ENCODE data around the gene TMEM131. TPM values are rescaled to one million over a fixed set of nuclear protein-coding genes. Genes with fewer than 3 reads are reported as not detected.

The TMEM131 gene
- total RNA-seq, 1 donor from 2014 or later, result 41.3 TPM

- Mint-ChIP-seq H3K9me3 (no peaks in the 10 kb centered on the region), H3K27me3 (no peaks in the 10 kb centered on the region), H3K4me1 (ENCODE audit: unreplicated experiment) (peaks cover 9% of the 10 kb centered on the region), H3K36me3 (no peaks in the 10 kb centered on the region), H3K4me3 (no peak overlapping the region), H3K27ac (no peak overlapping the region)
- no peak for TF ChIP-seq CTCF (conservative IDR thresholded peaks at IDR 0.05)
- DNase-seq (ENCODE audit: extremely low spot score, unreplicated experiment), result no peak
Observed at GRCh38 chr2:97999536-97999935, 3.8 kb upstream of the TMEM131 start.

- Mint-ChIP-seq H3K27ac (peak overlapping the region; percentile 56), H3K4me3 (no peak overlapping the region), H3K27me3 (no peaks in the 10 kb centered on the region), H3K9me3 (no peaks in the 10 kb centered on the region), H3K36me3 (no peaks in the 10 kb centered on the region), H3K4me1 (ENCODE audit: unreplicated experiment) (peaks cover 15% of the 10 kb centered on the region)
- no peak for DNase-seq (ENCODE audit: extremely low spot score, unreplicated experiment)
- TF ChIP-seq CTCF (conservative IDR thresholded peaks at IDR 0.05), result no peak
Observed at GRCh38 chr2:97998431-97999005, 2.8 kb upstream of the TMEM131 start.

DNA sequence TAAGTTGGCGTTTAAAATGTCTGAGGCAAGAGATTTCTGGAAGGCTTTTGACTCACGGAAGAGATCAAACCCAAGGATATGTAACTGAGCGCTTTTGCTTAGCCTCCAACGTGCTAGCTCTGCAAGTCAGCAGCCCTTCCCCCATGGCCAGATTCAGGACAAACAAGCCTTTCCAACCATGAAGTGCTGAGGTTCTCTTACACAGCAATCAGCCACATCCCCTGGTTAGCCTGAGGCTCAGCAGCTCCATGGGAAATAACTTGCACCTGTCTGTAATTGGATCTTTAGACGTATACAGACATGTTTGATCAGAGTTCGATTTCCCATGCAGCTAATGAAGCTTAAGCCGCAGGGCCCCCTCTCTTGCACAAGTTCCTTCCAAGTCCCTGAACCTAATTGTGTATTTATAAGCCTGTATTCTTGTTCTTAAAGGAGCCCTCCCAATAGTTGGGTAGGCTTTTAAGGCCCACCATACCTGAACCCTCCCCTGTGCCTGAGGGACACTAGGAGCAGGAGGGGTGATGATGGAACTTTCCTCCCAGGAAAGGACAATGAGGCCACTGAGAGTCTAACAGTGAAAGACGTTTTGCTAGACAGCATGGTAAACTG, 2.1 kb upstream of the TMEM131 start:
- Mint-ChIP-seq H3K9me3 (no peaks in the 10 kb centered on the region), H3K27ac (peak overlapping the region; percentile 56), H3K4me1 (ENCODE audit: unreplicated experiment) (peaks cover 21% of the 10 kb centered on the region), H3K4me3 (peak overlapping the region; percentile 69), H3K36me3 (no peaks in the 10 kb centered on the region), H3K27me3 (no peaks in the 10 kb centered on the region)
- no peak for TF ChIP-seq CTCF (conservative IDR thresholded peaks at IDR 0.05)
- no peak for DNase-seq (ENCODE audit: extremely low spot score, unreplicated experiment)

GRCh38 chr2:97996679-97997078, 931 bp upstream of the TMEM131 start:
- no peak for TF ChIP-seq CTCF (conservative IDR thresholded peaks at IDR 0.05)
- Mint-ChIP-seq H3K9me3 (no peaks in the 10 kb centered on the region), H3K4me1 (ENCODE audit: unreplicated experiment) (peaks cover 30% of the 10 kb centered on the region), H3K27ac (peak overlapping the region; percentile 85), H3K36me3 (no peaks in the 10 kb centered on the region), H3K4me3 (peak overlapping the region; percentile 89), H3K27me3 (no peaks in the 10 kb centered on the region)
- DNase-seq (ENCODE audit: extremely low spot score, unreplicated experiment), result no peak

DNA sequence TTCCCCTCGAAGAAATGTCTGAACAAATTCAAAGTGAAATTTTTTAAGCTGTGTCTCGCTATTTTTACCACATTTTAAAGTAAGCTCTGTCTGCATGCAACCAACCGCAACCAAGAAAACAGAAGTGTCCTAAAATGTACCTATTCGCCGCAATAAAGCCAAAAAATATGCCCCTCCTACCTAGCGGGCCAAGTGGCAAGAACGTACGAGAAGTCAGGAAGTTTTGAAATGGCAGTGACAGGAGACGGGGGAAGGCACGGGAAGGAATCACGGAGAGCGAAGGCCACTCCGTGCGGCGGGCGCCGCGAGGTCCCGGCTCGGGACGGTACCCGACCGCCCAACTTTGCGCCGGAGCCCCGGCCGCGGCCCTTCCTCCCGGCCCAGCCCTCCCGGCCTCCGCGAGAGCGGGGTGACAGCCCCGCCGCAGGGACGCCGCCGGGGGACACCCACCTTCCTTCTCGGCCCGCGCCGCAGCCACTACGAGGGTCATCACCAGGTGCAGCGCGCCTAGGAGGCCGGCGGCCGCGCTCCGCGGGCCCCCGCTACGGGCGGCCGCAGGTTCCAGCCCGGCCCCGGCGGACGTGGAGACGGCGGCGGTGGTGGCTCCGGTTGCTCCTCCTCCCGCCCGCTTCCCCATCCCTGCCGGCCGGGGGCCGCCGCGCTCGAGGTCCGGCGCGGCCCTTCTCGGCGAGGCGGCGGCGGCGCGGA, 568 bp downstream of the TMEM131 start:
- Mint-ChIP-seq H3K36me3 (no peaks in the 10 kb centered on the region), H3K9me3 (no peaks in the 10 kb centered on the region), H3K4me3 (peak overlapping the region; percentile 99), H3K27me3 (no peaks in the 10 kb centered on the region), H3K4me1 (ENCODE audit: unreplicated experiment) (peaks cover 38% of the 10 kb centered on the region), H3K27ac (peak overlapping the region; percentile 96)
- DNase-seq (ENCODE audit: extremely low spot score, unreplicated experiment), result peak; percentile 78
- TF ChIP-seq CTCF (conservative IDR thresholded peaks at IDR 0.05), result no peak

Data from type B pancreatic cell (in vitro differentiated cells).